Left cardiac atrium (tissue), 4 donors: Measurements from ENCODE around the gene MBNL2. TPM values are rescaled to one million over a fixed set of nuclear protein-coding genes. Genes with fewer than 3 reads are reported as not detected.
A peak's percentile ranks its signal among the peaks of the same experiment; 100 is the strongest.

Experiments
- ATAC-seq, 2 donors: fragments of 200-7000 bp; cut with Tn5 transposase; one replicate each; pipeline ENCODE4 v1.9.1; 2020; ENCODE audit warnings: mild to moderate bottlenecking in 2 of 2, moderate library complexity in 2 of 2
- DNase-seq: peaks from one replicate; pipeline ENCODE4 v3.0.0-alpha.2; 2020
- intact Hi-C, 2 donors: fragments of 100-400 bp; cut with DNase I; formaldehyde crosslinking; loops; one replicate each; pipeline versions ENCODE4 v1.14.1 to v1.15.1; 2022 to 2023
- total RNA-seq, 2 donors: library from RNA; stranded (reverse); fragmentation: NEBNext Ultra II Directional; extraction: Animal tissue kit (Norgen Biotek cat#: 25700); gene quantifications; one replicate each; pipeline ENCODE4 v1.2.1, GENCODE V29; 2021
- donor health status: DM: no; HTN: yes; CAD: no.
- donor health status: DM: no; HTN: yes; CAD: no; lungs with severe emphysema.
- donor health status: DM: yes; HTN: yes; CAD: no.
- donor health status: Dilated cardiomyopathy.

Gene MBNL2
- total RNA-seq, 2 donors from 2014 or later = 52.0 to 60.3 TPM

DNA sequence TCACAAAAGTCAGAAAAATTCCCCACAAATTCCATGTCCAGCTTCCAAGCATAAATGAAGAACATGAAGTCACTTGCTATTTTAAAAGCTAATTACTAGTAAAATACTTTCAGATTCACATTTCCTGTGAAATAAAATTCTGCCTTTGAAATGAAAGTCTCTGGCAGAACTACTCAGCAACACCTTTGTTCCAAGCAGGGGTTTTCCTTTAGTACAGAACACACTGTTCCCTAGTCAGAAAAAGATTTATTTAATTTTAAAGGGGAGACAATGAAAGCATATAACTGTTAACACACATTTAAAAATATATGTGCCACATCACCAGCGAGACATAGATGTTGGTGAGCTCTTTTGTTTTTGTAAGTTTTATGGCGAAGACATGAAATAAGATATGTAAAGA is 185.4 kb downstream of the MBNL2 start:
- intact Hi-C loops = no loop called here
- no peak for DNase-seq
- ATAC-seq = no peak

- DNase-seq = no peak
- ATAC-seq = no peak
- intact Hi-C loops = no loop called here
Observed at GRCh38 chr13:97408938-97409337, 186.8 kb downstream of the MBNL2 start.

- no peak for ATAC-seq
- intact Hi-C loops = no loop called here
Observed at GRCh38 chr13:97411984-97412383, 189.9 kb downstream of the MBNL2 start.

DNA sequence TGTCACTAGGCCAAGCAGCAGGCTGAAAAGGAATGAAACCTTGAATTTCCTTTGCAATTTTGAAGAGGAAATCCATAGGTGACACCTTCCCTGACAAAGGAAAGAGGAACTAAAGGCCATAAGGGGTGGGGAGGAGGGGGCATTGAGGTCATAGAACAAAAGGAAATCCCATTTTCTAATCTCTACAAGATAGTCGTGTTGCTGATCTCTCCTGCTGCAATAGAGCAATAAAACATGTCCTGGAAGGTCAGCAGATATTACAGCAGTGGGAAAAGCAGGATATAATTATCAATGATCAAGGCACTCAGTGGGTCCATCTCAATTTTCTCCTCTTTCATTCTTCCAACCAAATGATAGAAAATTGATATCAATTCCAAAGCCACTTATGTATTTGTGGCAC is 191.6 kb downstream of the MBNL2 start:
- intact Hi-C loops = no loop called here
- no peak for ATAC-seq
- DNase-seq = no peak

More at GRCh38 chr13:97411984-97412383, 189.9 kb downstream of the MBNL2 start:
- DNase-seq = no peak

DNA sequence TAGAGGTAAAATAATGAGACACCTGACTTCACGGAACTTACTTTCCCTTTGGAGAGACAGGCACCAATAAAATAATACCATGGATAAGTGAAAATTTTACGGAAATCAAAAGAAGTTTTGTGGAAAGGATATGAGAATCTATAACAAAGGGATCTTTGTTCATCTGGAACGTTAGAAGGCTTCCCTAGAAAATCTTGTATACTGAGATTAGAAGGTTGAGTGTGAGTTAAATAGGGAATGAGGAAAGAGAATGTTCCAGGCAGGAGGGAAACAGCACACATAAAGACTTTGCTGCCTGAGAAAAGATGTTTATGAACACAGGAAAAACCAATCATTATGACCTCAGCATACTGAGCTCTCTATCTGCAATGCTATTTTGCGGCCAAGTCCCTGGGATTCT is 192.3 kb downstream of the MBNL2 start:
- intact Hi-C loops = no loop called here
- ATAC-seq (no peak), DNase-seq (no peak)

- ATAC-seq (no peak), DNase-seq (no peak)
- intact Hi-C loops = no loop called here
Observed at GRCh38 chr13:97417698-97418097, 195.6 kb downstream of the MBNL2 start.

GRCh38 chr13:97422118-97423054 is 200.3 kb downstream of the MBNL2 start:
- DNase-seq (no peak), ATAC-seq (peak in 1 of 2 donors; percentile 25)
- intact Hi-C loops = no loop called here

DNA sequence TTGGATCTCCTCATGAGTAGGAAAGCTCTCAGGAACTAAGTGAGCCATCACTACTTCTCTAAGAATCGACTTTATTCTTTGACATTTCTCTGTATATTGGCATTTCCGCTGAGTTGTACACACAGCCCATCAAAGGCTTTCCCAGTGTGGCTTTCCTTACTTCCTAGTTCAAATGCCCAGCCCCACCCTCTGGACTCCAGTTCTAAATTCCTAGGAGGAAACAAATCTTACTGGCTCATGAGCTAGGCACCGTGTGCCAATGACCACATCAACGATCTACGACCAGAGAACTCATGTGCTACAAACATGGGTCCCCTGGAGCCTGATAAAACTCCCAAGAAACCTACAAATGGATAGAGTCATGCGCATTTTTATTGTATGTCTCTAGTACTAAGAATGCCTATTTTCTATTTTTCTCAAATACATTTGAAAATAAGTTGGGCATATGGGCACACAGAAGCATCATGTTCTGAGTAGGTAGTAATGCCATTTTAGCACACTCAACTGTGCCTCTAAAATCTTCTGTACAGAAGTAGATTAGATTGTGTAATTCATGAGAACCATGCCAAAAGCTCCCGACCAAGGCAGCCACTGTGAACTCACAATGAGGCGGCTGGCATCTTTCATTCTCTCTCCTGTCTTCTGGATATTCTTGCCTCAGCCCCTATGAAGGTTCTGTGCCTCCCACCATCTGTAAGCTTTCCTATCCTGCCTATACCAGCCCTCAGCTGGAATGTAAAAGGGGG is 201.3 kb downstream of the MBNL2 start:
- ATAC-seq = peak; percentile 51 to 72
- no peak for DNase-seq
- intact Hi-C loops = no loop called here

DNA sequence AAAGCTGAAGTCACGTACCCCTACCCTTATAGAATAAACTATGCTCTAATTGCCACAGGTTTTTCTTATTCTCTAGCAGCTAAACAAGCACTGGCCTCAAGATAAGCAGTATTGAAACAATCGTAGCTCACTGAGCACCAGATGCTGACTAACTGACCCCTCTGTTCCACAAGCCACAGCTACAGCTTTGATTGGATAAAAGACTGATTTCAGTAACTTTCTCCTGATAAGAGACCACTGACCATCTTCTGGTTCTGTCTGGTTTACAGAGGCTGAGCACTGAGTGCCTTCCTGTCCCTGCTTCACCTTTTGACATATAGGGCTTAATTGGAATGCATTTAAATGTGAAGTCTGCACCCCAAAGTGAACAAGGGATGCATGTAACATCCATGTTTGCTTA is 203.5 kb downstream of the MBNL2 start:
- DNase-seq (no peak), ATAC-seq (no peak)
- intact Hi-C loops = no loop called here

GRCh38 chr13:97426695-97427094 is 204.6 kb downstream of the MBNL2 start:
- intact Hi-C loops = no loop called here
- DNase-seq (no peak), ATAC-seq (no peak)

GRCh38 chr13:97429681-97430081 is 207.5 kb downstream of the MBNL2 start:
- intact Hi-C loops = loop anchor here in 1 of 2 donors (10.0 kb wide), 2 partner anchors 205 to 375 kb away; partner anchors contain the start of gene MBNL2
- ATAC-seq (no peak), DNase-seq (no peak)

GRCh38 chr13:97430296-97430695 is 208.2 kb downstream of the MBNL2 start:
- no peak for DNase-seq
- ATAC-seq = no peak
- intact Hi-C loops = loop anchor here in 1 of 2 donors (10.0 kb wide), 2 partner anchors 205 to 375 kb away; partner anchors contain the start of gene MBNL2

DNA sequence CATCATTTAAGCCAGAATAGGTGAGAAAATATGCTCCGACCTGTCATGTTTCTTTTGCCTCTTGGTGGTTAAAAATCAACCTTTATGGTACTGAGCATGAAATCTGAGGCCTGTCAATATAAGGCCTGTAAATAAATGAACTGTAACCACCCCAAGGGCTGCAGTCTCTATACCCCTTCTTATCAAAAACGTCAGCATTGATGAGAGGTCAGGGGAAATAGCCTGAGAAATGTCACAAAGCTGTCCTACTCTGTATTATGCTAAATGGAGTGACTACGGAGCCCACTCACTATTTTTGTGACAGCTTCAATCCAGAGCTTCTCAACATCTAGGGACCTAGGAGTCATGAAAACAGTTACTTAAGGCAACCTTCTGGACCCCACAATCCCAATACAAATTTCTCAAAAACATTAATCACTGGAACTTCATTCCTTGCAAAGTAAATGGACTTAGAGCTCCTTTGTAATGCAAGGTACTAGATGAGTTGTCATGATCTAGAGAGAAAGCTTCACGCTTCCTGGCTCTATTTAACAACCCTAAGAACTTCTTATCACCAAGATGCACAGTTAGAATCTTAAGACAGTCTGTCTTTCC is 209.1 kb downstream of the MBNL2 start:
- DNase-seq (no peak), ATAC-seq (no peak)
- intact Hi-C loops = loop anchor here in 1 of 2 donors (10.0 kb wide), 2 partner anchors 206 to 374 kb away; partner anchors contain the start of gene MBNL2

DNA sequence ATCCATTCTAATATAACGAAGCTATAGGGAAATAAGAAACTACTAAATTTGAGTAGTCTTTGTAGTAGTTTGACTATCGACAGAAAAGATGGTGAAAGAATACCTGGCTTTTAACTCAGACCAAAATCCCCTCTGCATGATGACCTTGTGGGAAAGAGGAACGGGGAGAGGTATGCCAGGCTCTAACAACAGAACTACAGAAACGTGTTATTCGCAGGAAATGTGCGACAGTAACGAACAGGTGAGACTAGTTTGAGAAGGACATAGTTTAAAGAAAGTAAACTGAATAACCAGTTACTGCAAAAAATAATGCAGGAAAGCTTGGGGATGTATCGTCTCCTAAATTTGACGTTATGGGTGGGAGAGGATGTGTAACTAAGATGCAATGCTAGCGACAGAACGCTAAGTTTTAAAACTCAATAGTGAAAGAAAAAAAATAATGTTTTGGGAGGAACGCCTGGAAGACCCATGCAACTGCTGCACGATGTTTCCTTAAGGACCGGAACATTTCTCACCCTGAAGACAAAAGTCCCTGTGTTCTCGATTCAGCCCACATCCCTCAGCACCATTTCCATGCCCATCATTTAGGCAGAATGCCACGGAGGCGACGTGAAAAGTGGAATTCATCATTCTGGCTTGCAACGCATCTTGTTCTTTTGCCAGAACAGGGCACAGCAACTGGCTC is 210.2 kb downstream of the MBNL2 start:
- intact Hi-C loops = loop anchor here in 1 of 2 donors (10.0 kb wide), 2 partner anchors 208 to 372 kb away; partner anchors contain the start of gene MBNL2
- no peak for ATAC-seq

DNA sequence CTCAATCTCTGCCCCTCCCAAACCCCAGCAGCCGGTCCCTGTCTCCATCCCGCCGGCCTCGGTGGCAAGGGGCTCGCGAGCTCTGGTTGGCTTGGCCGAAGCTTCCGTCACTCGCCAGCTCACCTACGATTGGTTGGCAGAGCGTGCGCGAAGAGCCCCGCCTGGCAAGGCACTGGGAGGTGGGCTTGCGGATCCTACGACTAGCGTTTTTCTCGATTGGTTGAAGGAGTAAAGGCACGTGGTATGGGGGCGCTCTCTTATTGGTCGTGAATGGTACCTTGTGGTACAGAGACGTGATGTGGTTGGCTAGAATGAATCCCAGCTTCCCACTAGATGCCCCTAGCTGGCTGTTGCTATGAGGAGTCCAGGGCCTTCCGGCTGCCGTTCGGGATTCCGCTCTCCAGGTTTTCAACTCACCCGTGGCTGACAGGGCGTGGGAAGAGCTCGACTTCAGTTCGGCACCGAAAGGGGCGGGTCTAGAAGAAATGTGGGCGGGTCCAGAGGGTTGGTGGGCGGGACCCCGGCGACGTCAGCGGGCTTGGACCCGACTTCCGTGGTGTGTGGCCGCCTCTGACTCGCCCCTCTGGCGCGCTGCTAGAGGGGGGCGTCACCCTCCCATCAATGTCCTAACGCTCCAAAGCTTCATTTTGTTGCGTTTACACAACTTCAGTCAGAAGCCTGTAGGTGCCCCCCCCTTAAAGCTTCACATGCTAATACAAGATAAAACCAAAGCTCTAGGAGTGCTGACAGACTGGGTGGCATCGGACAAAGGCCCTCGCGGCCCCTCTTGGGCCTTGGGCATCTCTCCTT is 211.0 kb downstream of the MBNL2 start:
- intact Hi-C loops = loop anchor here in 1 of 2 donors (10.0 kb wide), 2 partner anchors 208 to 372 kb away; partner anchors contain the start of gene MBNL2
- DNase-seq = peak; percentile 99
- peak; percentile 90 to 94 for ATAC-seq

More for the DNA sequence above, 210.2 kb downstream of the MBNL2 start:
- no peak for DNase-seq

- ATAC-seq (peak; percentile 83 to 85), DNase-seq (peak; percentile 92)
- intact Hi-C loops = loop anchor here in 1 of 2 donors (10.0 kb wide), 2 partner anchors 209 to 371 kb away; partner anchors contain the start of gene MBNL2
Observed at GRCh38 chr13:97433727-97434396, 211.7 kb downstream of the MBNL2 start, which contains the start of gene RAP2A. RAP2A (plus strand) TSS chr13:97434169; CDS start chr13:97434471, 302 bp downstream.
